ENCODE measurements around the gene CISD3. TPM values are rescaled to one million over a fixed set of nuclear protein-coding genes. Genes with fewer than 3 reads are reported as not detected.
A peak's percentile ranks its signal among the peaks of the same experiment; 100 is the strongest.

CISD3 gene
- total and polyA plus RNA-seq, 2 of the 8 experiments (the other 6 are each of a cell fraction or from before 2014, with no cell fraction given): 9.4 to 11.1 TPM

DNA sequence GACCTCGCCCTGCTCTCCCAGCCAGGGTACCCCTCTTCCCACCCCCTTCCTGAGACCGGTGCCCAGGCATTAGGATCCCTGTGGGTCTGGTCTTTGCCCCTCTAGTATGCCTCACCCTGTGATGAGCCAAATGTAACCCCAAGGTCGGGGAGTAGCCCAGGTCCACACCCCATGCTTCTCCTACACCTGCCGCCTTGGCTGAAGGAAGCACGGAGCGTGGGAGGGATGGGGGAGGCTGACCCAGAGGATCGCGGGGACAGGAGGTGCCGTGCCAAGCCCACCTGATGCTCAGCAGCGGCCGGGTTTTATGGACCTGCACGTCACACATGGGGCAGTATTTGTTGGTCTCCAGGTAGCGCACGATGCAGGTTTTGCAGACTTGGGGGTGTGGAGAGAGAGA lies 9.2 kb downstream of the CISD3 start:
- Histone ChIP-seq H3K9me3 (ENCODE audit: insufficient read depth in 2 of 2, low read depth in 1 of 2, low read length in 1 of 2) (no peaks in the 10 kb centered on the region), H3K14ac (ENCODE audit: insufficient read length) (no peak overlapping the region), H2AK5ac (ENCODE audit: low read depth, low read length) (no peak overlapping the region), H2AFZ (ENCODE audit: low read length) (no peak overlapping the region), H4K5ac (ENCODE audit: insufficient read length, low read depth, low read length) (no peak overlapping the region), H2BK20ac (ENCODE audit: low read length) (no peak overlapping the region), H2BK120ac (replicated peaks; ENCODE audit: low read depth, low read length) (no peak overlapping the region), H3K23me2 (ENCODE audit: low read depth, low read length) (no peaks in the 10 kb centered on the region), H2BK12ac (ENCODE audit: low read depth, low read length) (no peak overlapping the region), H3K36me3 (ENCODE audit: control insufficient read depth in 2 of 4, insufficient read depth in 4 of 4, low read length in 3 of 4) (peaks cover 2 to 30% (median 17%) of the 10 kb centered on the region in 4 experiments; a peak in 7 of 8 replicates), H4K91ac (replicated peaks; ENCODE audit: insufficient read length, low read length) (no peak overlapping the region), H3K18ac (ENCODE audit: extremely low read depth, low read length) (no peak overlapping the region), H3K79me1 (ENCODE audit: low read depth, low read length) (peaks cover 26% of the 10 kb centered on the region), H3K79me2 (ENCODE audit: control insufficient read depth in 1 of 2, insufficient read depth in 2 of 2, low read length in 2 of 2) (peaks cover 19 to 52% of the 10 kb centered on the region in 2 experiments), H3K9ac (replicated peaks in 1 of 4; ENCODE audit: extremely low read depth in 1 of 4, low read depth in 3 of 4, low read length in 3 of 4) (no peak overlapping the region), H3K4me3 (ENCODE audit: extremely low read depth in 1 of 4, insufficient read depth in 2 of 4, low read depth in 3 of 4, low read length in 4 of 4) (no peak overlapping the region), H2BK5ac (ENCODE audit: low read depth, low read length) (peak overlapping the region; percentile 24; the same call in 1 of the 2 replicates), H3K4me1 (replicated peaks in 1 of 4; ENCODE audit: control insufficient read depth in 3 of 4, insufficient read depth in 4 of 4, low read length in 3 of 4) (peaks cover 0 to 24% (median 12%) of the 10 kb centered on the region in 4 experiments; a peak in 6 of 7 replicates), H3K4ac (replicated peaks; ENCODE audit: insufficient read length, low read depth, low read length) (no peak overlapping the region), H3K27ac (ENCODE audit: low read depth, low read length) (no peak overlapping the region), H3K4me2 (ENCODE audit: insufficient read depth in 1 of 2, low read depth in 2 of 2, low read length in 2 of 2) (no peak overlapping the region), H3K23ac (ENCODE audit: insufficient read length) (no peak overlapping the region), H2BK15ac (ENCODE audit: low read length) (no peak overlapping the region), H3K27me3 (replicated peaks in 1 of 4; ENCODE audit: control insufficient read depth in 3 of 4, extremely low read depth in 1 of 4, insufficient read depth in 3 of 4, low read length in 3 of 4) (no peaks in the 10 kb centered on the region), H4K8ac (ENCODE audit: extremely low read depth, insufficient read depth, low read length) (no peak overlapping the region), H3K56ac (replicated peaks; ENCODE audit: insufficient read length, low read depth, low read length) (no peak overlapping the region), H4K20me1 (replicated peaks in 1 of 2; ENCODE audit: control insufficient read depth in 1 of 2, insufficient read depth in 2 of 2, low read length in 2 of 2) (peaks cover 34 to 56% of the 10 kb centered on the region in 2 experiments)
- ChIA-PET POLR2A (ENCODE audit: partially characterized antibody) (no interaction called here), CTCF (ENCODE audit: partially characterized antibody) (interaction anchor here (1.0 kb wide), 2 partner anchors 12 to 32 kb away, joined by 3 to 4 read pairs; no protein-coding TSS in a partner anchor)
- FAIRE-seq (no peak), DNase-seq (ENCODE audit: low read depth in 1 of 2, low spot score in 2 of 2) (no peak)
- 95% methylated on average over 14 of the region's 14 CpGs; no CpG with 5 or more reads in 1 of the 2 experiments for WGBS, 2 experiments (ENCODE audit: extremely low coverage in 1 of 2, insufficient coverage in 1 of 2, insufficient read length in 1 of 2, insufficient replicate concordance in 2 of 2, low coverage in 1 of 2, low lambda C conversion rate in 2 of 2, missing lambda C conversion rate in 1 of 2)
- no peak for TF ChIP-seq RXRA (IDR thresholded peaks at IDR 0.05; ENCODE audit: insufficient read depth, low read depth, low read length)
- no peak for TF ChIP-seq SIX5 (IDR thresholded peaks at IDR 0.05; ENCODE audit: low read depth, low read length)
- no peak for TF ChIP-seq HDAC2 (IDR thresholded peaks at IDR 0.05; ENCODE audit: borderline replicate concordance in 1 of 2, low read depth in 2 of 2, low read length in 2 of 2)

All from H1 (cell line).